Measurements from ENCODE around the gene USP6NL. TPM values are rescaled to one million over a fixed set of nuclear protein-coding genes. Genes with fewer than 3 reads are reported as not detected.

The USP6NL gene
- total and polyA plus RNA-seq, 10 of the 15 experiments (the other 5 are each of a cell fraction or from before 2014, with no cell fraction given): 4.0 to 27.7 (median 18.2) TPM

DNA sequence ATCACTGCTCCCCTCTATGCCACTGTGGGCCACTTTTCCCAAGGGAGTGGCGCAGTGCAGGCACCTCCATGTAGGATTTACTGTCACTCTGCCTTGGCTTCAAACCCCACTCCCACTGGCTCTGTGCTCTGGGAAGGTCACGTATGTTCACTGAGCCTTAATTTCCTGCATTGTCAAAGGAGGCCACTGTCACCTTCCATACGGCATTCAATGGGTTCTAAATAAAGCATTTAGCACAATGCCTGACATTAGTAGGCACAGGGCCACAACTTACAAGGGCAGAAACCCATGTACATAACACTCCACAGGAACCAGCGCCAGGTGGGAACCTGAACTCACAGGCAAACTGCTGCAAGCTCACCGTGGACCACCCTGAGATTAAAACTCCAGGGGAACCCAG is 196.4 kb downstream of the USP6NL start:
- no peak for FAIRE-seq
- intact Hi-C loops (cut with micrococcal nuclease; ENCODE audit: unreplicated experiment): no loop called here
- Histone ChIP-seq H3K4me2 (ENCODE audit: control insufficient read depth, insufficient read depth) (no peak overlapping the region), H3K36me3 (ENCODE audit: control insufficient read depth in 2 of 2, insufficient read depth in 2 of 2, low read length in 1 of 2) (no peaks in the 10 kb centered on the region), H3K27ac (ENCODE audit: control insufficient read depth, insufficient read depth) (no peak overlapping the region), H3K9ac (ENCODE audit: control insufficient read depth, insufficient read depth, low read length) (no peak overlapping the region), H4K20me1 (ENCODE audit: control insufficient read depth, insufficient read depth) (no peaks in the 10 kb centered on the region), H2AFZ (ENCODE audit: control insufficient read depth, low read depth, low read length) (no peak overlapping the region), H3K79me2 (ENCODE audit: control insufficient read depth, insufficient read depth, low read length) (no peaks in the 10 kb centered on the region), H3K27me3 (replicated peaks in 1 of 2; ENCODE audit: control insufficient read depth in 2 of 2, insufficient read depth in 2 of 2, low read length in 1 of 2) (no peaks in the 10 kb centered on the region; a peak in 1 of 4 replicates), H3K9me3 (replicated peaks; ENCODE audit: control insufficient read depth, insufficient read depth, low read length) (no peaks in the 10 kb centered on the region), H3K4me3 (no peak overlapping the region), H3K4me1 (ENCODE audit: control insufficient read depth, insufficient read depth, low read length) (no peaks in the 10 kb centered on the region)
- ChIA-PET SMC1A (ENCODE audit: uncharacterized antibody, unreplicated experiment) (interaction anchor here (1.0 kb wide), 1 partner anchor 9 kb away, joined by 3 read pairs; no protein-coding TSS in a partner anchor), RAD21 (ENCODE audit: unreplicated experiment) (no interaction called here), CTCF (no interaction called here), POLR2A (no interaction called here)
- 36% methylated on average over 5 of the region's 5 CpGs for WGBS (ENCODE audit: insufficient coverage, insufficient replicate concordance, low lambda C conversion rate, missing lambda C conversion rate)
- DNase-seq (ENCODE audit: low read depth, low spot score): no peak
- no TSS peak for BruUV-seq (replicated peaks)
- in situ Hi-C loops (cut with MboI): no loop called here
- TF ChIP-seq KAT2A (conservative IDR thresholded peaks at IDR 0.05; ENCODE audit: control insufficient read depth, low read depth, low read length) (no peak), RBBP5 (conservative IDR thresholded peaks at IDR 0.05) (no peak), POLR2AphosphoS5 (IDR thresholded peaks at IDR 0.05; ENCODE audit: low read length) (no peak), SREBF2 (IDR thresholded peaks at IDR 0.05; ENCODE audit: low read length) (no peak), POLR2A (IDR thresholded peaks at IDR 0.05; ENCODE audit: low read depth, low read length) (no peak), TBL1XR1 (IDR thresholded peaks at IDR 0.05; ENCODE audit: low read depth, low read length) (no peak), BACH1 (IDR thresholded peaks at IDR 0.05; ENCODE audit: borderline replicate concordance) (no peak), ZNF274 (IDR thresholded peaks at IDR 0.05; ENCODE audit: insufficient read depth, insufficient read length) (no peak)
- no peak for ATAC-seq

DNA sequence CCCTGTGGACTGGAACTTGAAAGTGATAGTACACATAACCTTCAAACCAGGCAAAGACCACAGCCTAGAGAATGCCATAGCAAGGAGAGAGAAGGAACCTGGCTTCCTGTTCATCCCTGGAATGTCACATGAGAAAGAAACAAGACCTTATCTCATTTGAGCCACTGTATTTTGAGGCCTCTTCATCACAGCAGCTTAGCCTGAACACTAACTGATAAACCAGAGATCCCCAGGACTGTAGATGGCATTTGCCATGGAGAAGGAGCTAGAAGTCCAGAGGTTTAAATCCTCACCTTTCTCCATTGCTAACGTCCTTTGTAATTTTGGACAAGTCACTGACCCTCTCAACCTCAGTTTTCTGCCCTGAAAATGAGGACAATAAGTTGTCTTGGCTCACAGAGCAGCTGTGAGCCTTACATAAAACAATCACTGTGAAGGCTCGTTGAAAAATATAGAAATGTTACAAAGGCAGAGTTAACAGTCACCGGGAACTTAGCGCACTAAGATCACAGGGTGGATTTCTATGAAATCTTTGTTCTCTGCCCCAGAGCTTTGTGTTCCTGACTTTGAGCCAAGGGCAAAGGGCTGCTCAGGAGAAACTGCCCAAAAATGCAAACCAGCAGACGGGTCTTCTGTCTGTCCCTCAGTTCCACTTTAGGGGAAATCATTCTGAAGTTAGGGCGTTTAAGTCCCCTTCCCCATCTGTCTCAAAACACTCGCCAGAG is 197.0 kb downstream of the USP6NL start:
- no peaks in the 10 kb centered on the region; a peak in 1 of 4 replicates for H3K27me3 ChIP-seq (replicated peaks in 1 of 2; ENCODE audit: control insufficient read depth in 2 of 2, insufficient read depth in 2 of 2, low read length in 1 of 2)
- no peak overlapping the region for H3K27ac ChIP-seq (ENCODE audit: control insufficient read depth, insufficient read depth)
- H3K36me3 ChIP-seq (ENCODE audit: control insufficient read depth in 2 of 2, insufficient read depth in 2 of 2, low read length in 1 of 2): no peaks in the 10 kb centered on the region
- no peak overlapping the region for H3K4me3 ChIP-seq
- CTCF ChIA-PET: interaction anchor here (0.6 to 1.0 kb wide), 2 partner anchors 46 kb away, joined by 3 read pairs; no protein-coding TSS in a partner anchor
- in situ Hi-C loops (cut with MboI): no loop called here
- POLR2A ChIA-PET: no interaction called here
- H3K4me2 ChIP-seq (ENCODE audit: control insufficient read depth, insufficient read depth): no peak overlapping the region
- SMC1A ChIA-PET (ENCODE audit: uncharacterized antibody, unreplicated experiment): no interaction called here
- FAIRE-seq (no peak), DNase-seq (ENCODE audit: low read depth, low spot score) (no peak), ATAC-seq (no peak)
- no peaks in the 10 kb centered on the region for H3K4me1 ChIP-seq (ENCODE audit: control insufficient read depth, insufficient read depth, low read length)
- RAD21 ChIA-PET (ENCODE audit: unreplicated experiment): no interaction called here
- no peaks in the 10 kb centered on the region for H3K9me3 ChIP-seq (replicated peaks; ENCODE audit: control insufficient read depth, insufficient read depth, low read length)
- H3K9ac ChIP-seq (ENCODE audit: control insufficient read depth, insufficient read depth, low read length): no peak overlapping the region
- 25% methylated on average over 7 of the region's 7 CpGs for WGBS (ENCODE audit: insufficient coverage, insufficient replicate concordance, low lambda C conversion rate, missing lambda C conversion rate)
- intact Hi-C loops (cut with micrococcal nuclease; ENCODE audit: unreplicated experiment): no loop called here
- no peaks in the 10 kb centered on the region for H3K79me2 ChIP-seq (ENCODE audit: control insufficient read depth, insufficient read depth, low read length)
- BruUV-seq (replicated peaks): no TSS peak
- H2AFZ ChIP-seq (ENCODE audit: control insufficient read depth, low read depth, low read length): no peak overlapping the region
- H4K20me1 ChIP-seq (ENCODE audit: control insufficient read depth, insufficient read depth): no peaks in the 10 kb centered on the region
- no peak for TF ChIP-seq MTA3 (IDR thresholded peaks at IDR 0.05; ENCODE audit: borderline replicate concordance, low read length)
- no peak for TF ChIP-seq IKZF1 (conservative IDR thresholded peaks at IDR 0.05)
- TF ChIP-seq TCF3 (IDR thresholded peaks at IDR 0.05; ENCODE audit: borderline replicate concordance, insufficient read depth, low read depth, low read length): no peak
- TF ChIP-seq, protein P1, sequence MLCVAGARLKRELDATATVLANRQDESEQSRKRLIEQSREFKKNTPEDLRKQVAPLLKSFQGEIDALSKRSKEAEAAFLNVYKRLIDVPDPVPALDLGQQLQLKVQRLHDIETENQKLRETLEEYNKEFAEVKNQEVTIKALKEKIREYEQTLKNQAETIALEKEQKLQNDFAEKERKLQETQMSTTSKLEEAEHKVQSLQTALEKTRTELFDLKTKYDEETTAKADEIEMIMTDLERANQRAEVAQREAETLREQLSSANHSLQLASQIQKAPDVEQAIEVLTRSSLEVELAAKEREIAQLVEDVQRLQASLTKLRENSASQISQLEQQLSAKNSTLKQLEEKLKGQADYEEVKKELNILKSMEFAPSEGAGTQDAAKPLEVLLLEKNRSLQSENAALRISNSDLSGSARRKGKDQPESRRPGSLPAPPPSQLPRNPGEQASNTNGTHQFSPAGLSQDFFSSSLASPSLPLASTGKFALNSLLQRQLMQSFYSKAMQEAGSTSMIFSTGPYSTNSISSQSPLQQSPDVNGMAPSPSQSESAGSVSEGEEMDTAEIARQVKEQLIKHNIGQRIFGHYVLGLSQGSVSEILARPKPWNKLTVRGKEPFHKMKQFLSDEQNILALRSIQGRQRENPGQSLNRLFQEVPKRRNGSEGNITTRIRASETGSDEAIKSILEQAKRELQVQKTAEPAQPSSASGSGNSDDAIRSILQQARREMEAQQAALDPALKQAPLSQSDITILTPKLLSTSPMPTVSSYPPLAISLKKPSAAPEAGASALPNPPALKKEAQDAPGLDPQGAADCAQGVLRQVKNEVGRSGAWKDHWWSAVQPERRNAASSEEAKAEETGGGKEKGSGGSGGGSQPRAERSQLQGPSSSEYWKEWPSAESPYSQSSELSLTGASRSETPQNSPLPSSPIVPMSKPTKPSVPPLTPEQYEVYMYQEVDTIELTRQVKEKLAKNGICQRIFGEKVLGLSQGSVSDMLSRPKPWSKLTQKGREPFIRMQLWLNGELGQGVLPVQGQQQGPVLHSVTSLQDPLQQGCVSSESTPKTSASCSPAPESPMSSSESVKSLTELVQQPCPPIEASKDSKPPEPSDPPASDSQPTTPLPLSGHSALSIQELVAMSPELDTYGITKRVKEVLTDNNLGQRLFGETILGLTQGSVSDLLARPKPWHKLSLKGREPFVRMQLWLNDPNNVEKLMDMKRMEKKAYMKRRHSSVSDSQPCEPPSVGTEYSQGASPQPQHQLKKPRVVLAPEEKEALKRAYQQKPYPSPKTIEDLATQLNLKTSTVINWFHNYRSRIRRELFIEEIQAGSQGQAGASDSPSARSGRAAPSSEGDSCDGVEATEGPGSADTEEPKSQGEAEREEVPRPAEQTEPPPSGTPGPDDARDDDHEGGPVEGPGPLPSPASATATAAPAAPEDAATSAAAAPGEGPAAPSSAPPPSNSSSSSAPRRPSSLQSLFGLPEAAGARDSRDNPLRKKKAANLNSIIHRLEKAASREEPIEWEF (IDR thresholded peaks at IDR 0.05; ENCODE audit: insufficient replicate concordance, low read depth, low read length): no peak

All from GM12878 (cell line).